Measurements from ENCODE around the gene ELOVL2. TPM values are rescaled to one million over a fixed set of nuclear protein-coding genes. Genes with fewer than 3 reads are reported as not detected.
A peak's percentile ranks its signal among the peaks of the same experiment; 100 is the strongest.
"Not testable (repeated sequence)": the region's sequence is repeated elsewhere in the genome, so short reads cannot be mapped to it uniquely, and the experiment has no call there.

Gene ELOVL2
- total and polyA plus RNA-seq, 8 donors, result 0.23 to 1.8 TPM; not detected in 6

DNA sequence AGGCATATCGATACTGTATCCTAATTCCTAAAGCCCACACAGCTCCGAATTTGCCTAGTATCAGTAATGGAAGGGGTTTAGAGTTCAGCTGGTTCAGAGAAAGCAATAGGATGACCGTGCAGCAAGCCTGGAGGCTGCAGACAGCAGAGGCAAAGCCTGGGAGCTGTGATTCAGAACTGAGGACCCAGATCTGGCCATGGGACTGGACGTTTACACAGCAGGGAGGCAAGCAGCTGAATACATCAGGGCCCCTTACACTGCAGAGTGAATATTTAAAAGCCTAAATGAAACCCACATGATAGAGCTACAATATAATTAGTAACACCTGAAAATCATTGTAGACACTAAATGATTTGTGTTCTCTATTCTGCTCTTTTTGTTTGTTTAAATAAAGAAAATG is 38.0 kb downstream of the ELOVL2 start:
- 62 to 71% (median 68%) methylated on average over 4 of the region's 4 CpGs for WGBS, 5 donors
- H3K27me3 ChIP-seq, result peaks cover 0 to 9% (median 0%) of the 10 kb centered on the region in 3 donors
- TF ChIP-seq, protein P1, sequence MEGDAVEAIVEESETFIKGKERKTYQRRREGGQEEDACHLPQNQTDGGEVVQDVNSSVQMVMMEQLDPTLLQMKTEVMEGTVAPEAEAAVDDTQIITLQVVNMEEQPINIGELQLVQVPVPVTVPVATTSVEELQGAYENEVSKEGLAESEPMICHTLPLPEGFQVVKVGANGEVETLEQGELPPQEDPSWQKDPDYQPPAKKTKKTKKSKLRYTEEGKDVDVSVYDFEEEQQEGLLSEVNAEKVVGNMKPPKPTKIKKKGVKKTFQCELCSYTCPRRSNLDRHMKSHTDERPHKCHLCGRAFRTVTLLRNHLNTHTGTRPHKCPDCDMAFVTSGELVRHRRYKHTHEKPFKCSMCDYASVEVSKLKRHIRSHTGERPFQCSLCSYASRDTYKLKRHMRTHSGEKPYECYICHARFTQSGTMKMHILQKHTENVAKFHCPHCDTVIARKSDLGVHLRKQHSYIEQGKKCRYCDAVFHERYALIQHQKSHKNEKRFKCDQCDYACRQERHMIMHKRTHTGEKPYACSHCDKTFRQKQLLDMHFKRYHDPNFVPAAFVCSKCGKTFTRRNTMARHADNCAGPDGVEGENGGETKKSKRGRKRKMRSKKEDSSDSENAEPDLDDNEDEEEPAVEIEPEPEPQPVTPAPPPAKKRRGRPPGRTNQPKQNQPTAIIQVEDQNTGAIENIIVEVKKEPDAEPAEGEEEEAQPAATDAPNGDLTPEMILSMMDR (IDR thresholded peaks at IDR 0.05), result no peak
- no peak for TF ChIP-seq POLR2AphosphoS5 (IDR thresholded peaks at IDR 0.05)
- no peak for TF ChIP-seq POLR2A (IDR thresholded peaks at IDR 0.05)
- TF ChIP-seq EP300 (IDR thresholded peaks at IDR 0.05), result no peak

DNA sequence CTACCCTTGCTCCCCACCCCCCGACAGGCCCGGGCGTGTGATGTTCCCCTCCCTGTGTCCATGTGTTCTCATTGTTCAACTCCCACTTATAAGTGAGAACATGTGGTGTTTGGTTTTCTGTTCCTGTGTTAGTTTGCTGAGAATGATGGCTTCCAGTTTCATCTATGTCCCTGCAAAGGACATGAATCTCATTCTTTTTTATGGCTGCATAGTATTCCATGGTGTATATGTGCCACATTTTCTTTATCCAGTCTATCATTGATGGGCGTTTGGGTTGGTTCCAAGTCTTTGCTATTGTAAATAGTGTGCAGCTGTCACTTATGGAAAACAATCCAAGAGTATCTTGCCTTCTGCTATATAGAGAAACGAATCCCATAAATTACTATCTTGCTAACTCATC is 40.8 kb downstream of the ELOVL2 start:
- H3K36me3 ChIP-seq; DNase-seq; H3K4me1 ChIP-seq; H3K27me3 ChIP-seq; intact Hi-C loops (cut with DNase I; ENCODE audit: low total_unique reads); H3K9me3 ChIP-seq; H3K4me3 ChIP-seq; H3K27ac ChIP-seq: not testable (repeated sequence)
- WGBS, 5 donors, result 91 to 93% (median 92%) methylated on average over 5 of the region's 5 CpGs

More for the DNA sequence above, 38.0 kb downstream of the ELOVL2 start:
- no peaks in the 10 kb centered on the region for H3K4me1 ChIP-seq
- DNase-seq, result no peak
- intact Hi-C loops (cut with DNase I; ENCODE audit: low total_unique reads), result no loop called here
- no peaks in the 10 kb centered on the region for H3K9me3 ChIP-seq
- no peaks in the 10 kb centered on the region for H3K36me3 ChIP-seq
- no peak overlapping the region for H3K4me3 ChIP-seq
- H3K27ac ChIP-seq, result no peak overlapping the region

DNA sequence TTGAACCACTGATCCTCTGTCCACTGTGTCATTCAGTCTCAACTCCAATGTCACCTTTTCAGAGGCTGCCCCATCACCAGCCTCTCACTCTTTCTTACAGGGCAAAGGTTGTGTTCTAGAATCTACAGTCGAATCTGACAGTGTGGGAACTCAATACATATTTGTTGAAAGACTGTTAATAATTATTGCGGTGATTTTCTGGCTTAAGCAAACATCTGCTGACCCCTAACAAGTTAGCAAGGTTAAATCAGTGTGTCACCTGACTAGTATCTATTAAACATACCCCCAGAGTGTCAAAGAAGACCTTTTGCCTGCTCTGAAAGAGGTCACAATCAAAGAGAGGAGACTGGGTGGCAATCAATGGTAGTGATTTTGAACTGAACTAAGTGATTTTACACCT is 41.9 kb downstream of the ELOVL2 start:
- intact Hi-C loops (cut with DNase I; ENCODE audit: low total_unique reads), result no loop called here
- H3K4me1 ChIP-seq, result no peaks in the 10 kb centered on the region
- H3K27me3 ChIP-seq, result no peaks in the 10 kb centered on the region
- no peak overlapping the region for H3K4me3 ChIP-seq
- WGBS, 5 donors, result 32 to 62% (median 51%) methylated on average over 2 of the region's 2 CpGs
- DNase-seq, result no peak
- no peak overlapping the region for H3K27ac ChIP-seq
- H3K36me3 ChIP-seq, result no peaks in the 10 kb centered on the region
- TF ChIP-seq, protein P1 (IDR thresholded peaks at IDR 0.05), result no peak
- no peak for TF ChIP-seq POLR2A (IDR thresholded peaks at IDR 0.05)
- TF ChIP-seq EP300 (IDR thresholded peaks at IDR 0.05), result no peak
- H3K9me3 ChIP-seq, result no peaks in the 10 kb centered on the region

DNA sequence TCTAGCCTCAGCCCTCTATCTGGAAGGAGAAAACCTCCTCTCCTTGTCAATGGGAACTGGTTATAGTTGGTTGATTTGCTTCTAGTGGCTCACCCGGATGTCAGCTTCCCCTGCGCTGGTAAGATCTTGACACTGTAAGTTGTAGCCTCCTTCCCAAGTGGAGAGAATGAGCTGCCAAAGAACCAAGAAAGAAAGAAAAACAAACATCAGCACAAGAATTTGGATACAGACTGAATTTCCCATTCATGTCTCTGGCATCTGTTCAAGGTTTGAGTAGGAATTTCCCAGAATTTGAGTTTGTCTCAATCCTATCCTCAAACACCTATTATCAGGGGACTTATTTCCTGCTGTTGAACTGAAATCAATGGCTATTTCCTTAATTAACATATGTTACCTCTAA is 44.1 kb downstream of the ELOVL2 start:
- DNase-seq, result peak in 1 of 2 donors; percentile 25
- no peak overlapping the region for H3K4me3 ChIP-seq
- no peaks in the 10 kb centered on the region for H3K36me3 ChIP-seq
- WGBS, 5 donors, result 45 to 62% (median 53%) methylated on average over 2 of the region's 2 CpGs
- no peak overlapping the region for H3K27ac ChIP-seq
- TF ChIP-seq EP300 (IDR thresholded peaks at IDR 0.05), result no peak
- no peak for TF ChIP-seq POLR2A (IDR thresholded peaks at IDR 0.05)
- TF ChIP-seq, protein P1 (IDR thresholded peaks at IDR 0.05), result no peak
- TF ChIP-seq POLR2AphosphoS5 (IDR thresholded peaks at IDR 0.05), result no peak
- intact Hi-C loops (cut with DNase I; ENCODE audit: low total_unique reads), result no loop called here
- H3K4me1 ChIP-seq, result no peaks in the 10 kb centered on the region
- H3K9me3 ChIP-seq, result no peaks in the 10 kb centered on the region
- H3K27me3 ChIP-seq, result no peaks in the 10 kb centered on the region

DNA sequence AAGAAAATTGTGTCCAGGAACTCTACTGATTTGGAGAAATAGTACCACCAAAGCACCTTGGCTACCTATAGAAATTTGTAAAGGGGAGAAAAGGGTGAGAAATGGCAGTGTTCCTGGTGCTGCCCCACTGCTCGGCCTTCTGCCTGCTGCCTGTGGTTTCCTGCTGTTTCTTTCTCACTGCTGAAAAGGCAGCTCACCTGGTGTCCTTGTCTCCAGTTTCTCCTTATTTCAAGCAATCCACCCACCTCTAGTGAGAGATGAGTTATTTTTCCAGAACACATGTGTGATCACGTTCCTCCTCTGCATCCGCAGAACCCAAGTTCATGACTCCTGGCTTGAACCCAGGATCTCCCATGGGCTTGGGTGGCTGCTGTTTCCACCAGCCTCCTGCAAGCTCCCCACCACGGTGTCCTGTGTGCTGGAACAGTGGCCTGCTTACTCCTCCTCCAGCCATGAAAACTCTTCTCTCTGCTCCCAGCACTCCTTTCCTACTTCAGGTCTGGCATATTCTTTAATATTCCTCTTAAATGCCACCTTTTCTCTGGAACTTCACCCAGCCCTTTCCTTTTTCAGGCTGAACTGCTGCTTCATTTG is 48.9 kb downstream of the ELOVL2 start:
- 70 to 87% (median 84%) methylated on average over 4 of the region's 4 CpGs for WGBS, 5 donors

More for the DNA sequence above, 48.9 kb downstream of the ELOVL2 start:
- Histone ChIP-seq H3K4me1 (no peaks in the 10 kb centered on the region), H3K4me3 (no peak overlapping the region), H3K27ac (no peak overlapping the region), H3K27me3 (no peaks in the 10 kb centered on the region), H3K36me3 (no peaks in the 10 kb centered on the region), H3K9me3 (no peaks in the 10 kb centered on the region)
- TF ChIP-seq, protein P1 (IDR thresholded peaks at IDR 0.05), result no peak
- TF ChIP-seq POLR2A (IDR thresholded peaks at IDR 0.05), result no peak
- intact Hi-C loops (cut with DNase I; ENCODE audit: low total_unique reads), result no loop called here
- no peak for DNase-seq

Measured in stomach (tissue), 9 donors.